A673 (cell line): ENCODE data around the gene UPK2. TPM values are rescaled to one million over a fixed set of nuclear protein-coding genes. Genes with fewer than 3 reads are reported as not detected.
"Not testable (repeated sequence)": the region's sequence is repeated elsewhere in the genome, so short reads cannot be mapped to it uniquely, and the experiment has no call there.

Experiments
- BruUV-seq: library from RNA; stranded (reverse); fragments of 400-500 nt; replicated peaks from 2 replicates; lab custom pipeline; 2021; lab: Mats Ljungman, UMichigan
- CTCF ChIA-PET: fragments of 300-600 bp; sonication (Branson Sonifier 250); formaldehyde crosslinking; loops from one replicate; lab custom pipeline; 2022; ENCODE audit warnings: antibody characterized with exemption; lab: Charles Lee
- POLR2A ChIA-PET: fragments of 300-600 bp; sonication (Branson Sonifier 250); formaldehyde crosslinking; loops from one replicate; lab custom pipeline; 2022; ENCODE audit warnings: antibody characterized with exemption; ENCODE audit not compliant: low non-redundant PET; lab: Charles Lee
- DNase-seq: peaks from one replicate; pipeline ENCODE4 v3.0.0-alpha.2; 2015; ENCODE audit warnings: low spot score
- H3K27ac ChIP-seq: fragments of 200-600 bp; sonication (generic); 2 replicates; pipeline ENCODE4 v1.5.1; 2016; ENCODE audit warnings: mixed run types, low read depth, mild to moderate bottlenecking, mixed read lengths, antibody characterized with exemption, low read length; ENCODE audit not compliant: poor library complexity, severe bottlenecking
- H3K27me3 ChIP-seq: fragments of 200-600 bp; sonication (generic); replicated peaks from 2 replicates; pipeline ENCODE4 v1.6.1; 2017; ENCODE audit warnings: mixed run types, low read depth, mild to moderate bottlenecking, mixed read lengths, antibody characterized with exemption, low read length; ENCODE audit not compliant: insufficient read depth, poor library complexity
- H3K36me3 ChIP-seq: fragments of 200-600 bp; sonication (generic); 2 replicates; pipeline ENCODE4 v1.6.1; 2016; ENCODE audit warnings: mixed run types, mild to moderate bottlenecking, mixed read lengths, antibody characterized with exemption, low read length; ENCODE audit not compliant: insufficient read depth, poor library complexity, severe bottlenecking
- H3K4me1 ChIP-seq: fragments of 200-600 bp; sonication (generic); 2 replicates; pipeline ENCODE4 v1.6.1; 2017; ENCODE audit warnings: mixed run types, mild to moderate bottlenecking, mixed read lengths, antibody characterized with exemption, low read length; ENCODE audit not compliant: insufficient read depth, poor library complexity, severe bottlenecking
- H3K4me3 ChIP-seq: fragments of 200-600 bp; sonication (generic); 2 replicates; pipeline ENCODE4 v1.5.1; 2016; ENCODE audit warnings: low read depth, mixed run types, mild to moderate bottlenecking, mixed read lengths, low read length; ENCODE audit not compliant: poor library complexity, severe bottlenecking
- H3K9me3 ChIP-seq: fragments of 200-600 bp; sonication (generic); 2 replicates; pipeline ENCODE4 v1.6.1; 2016; ENCODE audit warnings: mixed run types, low read depth, mild to moderate bottlenecking, mixed read lengths, antibody characterized with exemption, low read length; ENCODE audit not compliant: poor library complexity, severe bottlenecking
- CTCF ChIP-seq: fragments of 300-800, 200-600 bp; sonication (generic); conservative IDR thresholded peaks from 2 replicates; pipeline ENCODE4 v1.5.1; 2017; ENCODE audit warnings: low read depth, mild to moderate bottlenecking, antibody characterized with exemption, low read length, moderate library complexity, mixed read lengths
- EZH2 ChIP-seq: fragments of 200-600 bp; sonication (generic); IDR thresholded peaks from 2 replicates; pipeline ENCODE4 v1.6.1; 2017; ENCODE audit warnings: borderline replicate concordance, low read depth, mild to moderate bottlenecking, mixed read lengths, antibody characterized with exemption, low read length; ENCODE audit not compliant: poor library complexity, severe bottlenecking
- intact Hi-C: fragments of 100-400 bp; cut with micrococcal nuclease; formaldehyde crosslinking; loops from one replicate; pipeline ENCODE4 v1.10.0; 2022; ENCODE audit not compliant: unreplicated experiment
- total RNA-seq: library from RNA; stranded (reverse); gene quantifications from 2 replicates; pipeline ENCODE4 v1.2.3, GENCODE V29; 2021

Gene UPK2
- total RNA-seq, 1 experiment from 2014 or later, result not detected

DNA sequence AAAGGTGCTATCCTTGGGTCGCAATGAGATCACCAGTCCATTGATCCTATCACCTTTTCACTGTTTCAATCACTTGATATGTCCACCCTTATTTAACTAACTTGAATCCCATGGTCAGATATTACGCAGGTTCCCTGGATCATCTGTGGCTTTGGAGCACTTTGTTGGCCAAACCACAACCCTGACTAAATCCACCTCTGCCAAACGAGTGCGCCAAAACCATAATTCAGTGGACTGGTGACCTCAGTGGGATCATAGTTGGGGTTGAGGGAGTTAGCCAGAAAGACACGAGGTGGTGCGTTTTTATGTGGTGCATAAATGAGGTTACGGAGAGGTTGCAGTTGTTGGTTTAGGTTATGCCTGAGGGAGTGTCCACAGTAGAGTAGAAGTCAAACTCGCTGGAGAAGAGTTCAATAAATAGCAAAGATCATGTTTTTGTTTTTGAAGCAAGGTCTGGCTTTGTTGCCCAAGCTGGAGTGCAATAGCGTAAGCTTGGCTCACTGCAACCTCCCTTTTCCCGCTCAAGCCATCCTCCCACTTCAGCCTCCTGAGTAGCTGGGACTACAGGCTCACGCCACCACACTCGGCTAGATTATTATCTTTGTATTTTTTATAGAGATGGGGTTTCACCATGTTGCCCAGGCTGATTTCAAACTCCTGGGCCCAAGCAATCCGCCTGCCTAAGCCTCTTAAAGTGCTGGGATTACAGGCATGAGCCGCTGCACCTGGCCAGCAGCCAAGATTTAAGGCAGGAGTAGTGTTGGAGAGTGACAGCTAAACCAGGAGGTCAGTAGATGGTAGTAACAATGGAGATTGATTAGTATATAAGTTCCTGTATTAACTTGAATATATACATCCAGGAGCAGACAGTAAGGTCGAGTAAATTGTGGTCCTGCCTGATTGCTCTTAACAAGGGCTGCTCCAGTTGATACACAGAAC lies 19.9 kb downstream of the UPK2 start:
- Histone ChIP-seq H3K4me1 (peaks cover 7% of the 10 kb centered on the region), H3K27me3 (no peaks in the 10 kb centered on the region), H3K4me3 (no peak overlapping the region), H3K36me3 (no peaks in the 10 kb centered on the region), H3K27ac (no peak overlapping the region), H3K9me3 (no peaks in the 10 kb centered on the region)
- TF ChIP-seq CTCF (no peak), EZH2 (no peak)
- ChIA-PET CTCF (interaction anchor here (0.6 kb wide), 1 partner anchor 382 kb away, joined by 4 read pairs; no protein-coding TSS in a partner anchor), POLR2A (no interaction called here)
- DNase-seq, result peak; percentile 63
- intact Hi-C loops, result no loop called here
- BruUV-seq, result no TSS peak

- Histone ChIP-seq H3K9me3 (no peaks in the 10 kb centered on the region), H3K4me1 (peaks cover 7% of the 10 kb centered on the region), H3K27ac (no peak overlapping the region), H3K4me3 (no peak overlapping the region), H3K27me3 (no peaks in the 10 kb centered on the region), H3K36me3 (no peaks in the 10 kb centered on the region)
- intact Hi-C loops, result no loop called here
- CTCF ChIA-PET, result no interaction called here
- BruUV-seq, result no TSS peak
- DNase-seq, result peak; percentile 38
- POLR2A ChIA-PET, result no interaction called here
- peak; percentile 31 for TF ChIP-seq CTCF
- no peak for TF ChIP-seq EZH2
These were observed 23.3 kb downstream of the UPK2 start for GRCh38 chr11:118979434-118979833.

GRCh38 chr11:118980191-118980881 lies 24.2 kb downstream of the UPK2 start:
- Histone ChIP-seq H3K27ac (no peak overlapping the region), H3K36me3 (no peaks in the 10 kb centered on the region), H3K27me3 (no peaks in the 10 kb centered on the region), H3K4me1 (peaks cover 7% of the 10 kb centered on the region), H3K4me3 (no peak overlapping the region), H3K9me3 (no peaks in the 10 kb centered on the region)
- CTCF ChIA-PET, result no interaction called here
- POLR2A ChIA-PET, result no interaction called here
- no TSS peak for BruUV-seq
- no peak for DNase-seq
- intact Hi-C loops, result no loop called here
- no peak for TF ChIP-seq CTCF
- no peak for TF ChIP-seq EZH2

DNA sequence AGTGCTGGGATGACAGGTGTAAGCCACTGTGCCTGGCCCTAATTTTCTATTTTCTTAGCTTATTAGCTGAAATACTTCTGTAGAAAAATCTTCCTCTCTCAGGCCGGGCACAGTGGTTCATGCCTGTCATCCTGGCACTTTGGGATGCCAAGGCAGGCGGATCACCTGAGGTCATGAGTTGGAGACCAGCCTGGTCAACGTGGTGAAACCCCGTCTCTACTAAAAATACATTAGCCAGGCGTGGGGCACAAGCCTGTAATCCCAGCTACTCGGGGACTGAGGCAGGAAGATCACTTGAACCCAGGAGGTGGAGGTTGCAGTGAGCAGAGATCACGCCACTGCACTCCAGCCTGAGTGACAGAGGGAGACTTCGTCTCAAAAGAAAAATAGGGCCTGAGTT lies 28.2 kb downstream of the UPK2 start:
- CTCF ChIA-PET, H3K36me3 ChIP-seq, POLR2A ChIA-PET, H3K4me1 ChIP-seq, H3K27me3 ChIP-seq, BruUV-seq, H3K9me3 ChIP-seq, H3K4me3 ChIP-seq, H3K27ac ChIP-seq, DNase-seq, intact Hi-C loops: not testable (repeated sequence)
